HepG2 (cell line): ENCODE measurements around the gene SLC38A3. TPM values are rescaled to one million over a fixed set of nuclear protein-coding genes. Genes with fewer than 3 reads are reported as not detected.
A peak's percentile ranks its signal among the peaks of the same experiment; 100 is the strongest.

Experiments
- ATAC-seq: fragments of 200-7000 bp; cut with Tn5 transposase; 3 replicates; pipeline ENCODE4 v1.9.1; 2020; ENCODE audit warnings: mild to moderate bottlenecking, moderate library complexity
- BruUV-seq: library from RNA; stranded (reverse); fragments of 400-500 nt; replicated peaks from 2 replicates; lab custom pipeline; 2021; lab: Mats Ljungman, UMichigan
- CTCF ChIA-PET: fragments of 300-600 bp; formaldehyde crosslinking; extraction: SDS; loops from one replicate; lab custom pipeline; 2021; ENCODE audit warnings: low total read pairs, inconsistent platforms, low intra/inter-chr PET ratio; lab: Yijun Ruan, JAX
- POLR2A ChIA-PET: fragments of 350-600 bp; sonication (Branson Sonifier 250); formaldehyde crosslinking; loops from one replicate; lab custom pipeline; 2020; ENCODE audit warnings: antibody characterized with exemption, inconsistent platforms; lab: Yijun Ruan, JAX
- DNase-seq: peaks from one replicate; pipeline ENCODE4 v3.0.0-alpha.2; 2015; ENCODE audit warnings: low spot score
- FAIRE-seq: peaks from 3 replicates; lab custom pipeline; 2011; peaks lifted over from hg19 to GRCh38; lab: Jason Lieb, UNC
- H2AFZ ChIP-seq: one replicate; pipeline ENCODE4 v1.6.1; 2011; ENCODE audit warnings: low read length, inconsistent platforms
- H3K27ac ChIP-seq: fragments of 300-600 bp; 3 replicates; pipeline ENCODE4 v1.8.0; 2011; ENCODE audit warnings: mixed run types, mild to moderate bottlenecking, mixed read lengths, low read length, inconsistent platforms; ENCODE audit not compliant: insufficient read depth; ENCODE audit errors: extremely low read length
- H3K27me3 ChIP-seq, 2 experiments: fragments of 200-600 bp in 1 of 2; 2 replicates in 1 of 2; 3 replicates in 1 of 2; pipeline versions ENCODE4 v1.6.0 to v1.8.0; 2011; ENCODE audit warnings: low read length in 2 of 2, mild to moderate bottlenecking in 2 of 2, moderate library complexity in 2 of 2, inconsistent platforms in 1 of 2; ENCODE audit not compliant: insufficient read depth in 2 of 2, control insufficient read depth in 1 of 2
- H3K36me3 ChIP-seq, 2 experiments: fragments of 200-600 bp in 1 of 2; replicated peaks in 1 of 2; 2 replicates in 1 of 2; 3 replicates in 1 of 2; pipeline versions ENCODE4 v1.5.1 to v1.8.0; 2011; ENCODE audit warnings: low read length in 2 of 2, inconsistent platforms in 1 of 2; ENCODE audit not compliant: insufficient read depth in 2 of 2, control insufficient read depth in 1 of 2
- H3K4me1 ChIP-seq: 2 replicates; pipeline ENCODE4 v1.5.1; 2012; ENCODE audit warnings: low read length, inconsistent platforms; ENCODE audit not compliant: insufficient read depth
- H3K4me2 ChIP-seq: 2 replicates; pipeline ENCODE4 v1.6.0; 2011; ENCODE audit warnings: low read depth, low read length, inconsistent platforms
- H3K4me3 ChIP-seq, 3 experiments: fragments of 200-600 bp in 1 of 3; sonication (generic), shearing (Covaris generic) in 1 of 3; replicated peaks in 1 of 3; 2 replicates each; pipeline ENCODE4 v1.5.1; 2011 to 2016; ENCODE audit warnings: low read length in 3 of 3, inconsistent platforms in 2 of 3, low read depth in 2 of 3, mild to moderate bottlenecking in 2 of 3, control low read depth in 1 of 3, mixed read lengths in 1 of 3; ENCODE audit not compliant: insufficient read depth in 1 of 3
- H3K79me2 ChIP-seq: one replicate; pipeline ENCODE4 v1.6.1; 2011; ENCODE audit warnings: low read length, inconsistent platforms; ENCODE audit not compliant: insufficient read depth
- H3K9ac ChIP-seq: 2 replicates; pipeline ENCODE4 v1.6.0; 2011; ENCODE audit warnings: mild to moderate bottlenecking, low read depth, low read length, inconsistent platforms; ENCODE audit not compliant: insufficient read depth
- H3K9me3 ChIP-seq: 2 replicates; pipeline ENCODE4 v1.5.1; 2012; ENCODE audit warnings: mild to moderate bottlenecking, low read length
- H4K20me1 ChIP-seq: 2 replicates; pipeline ENCODE4 v1.6.0; 2011; ENCODE audit warnings: inconsistent platforms, mild to moderate bottlenecking, low read length, moderate library complexity; ENCODE audit not compliant: insufficient read depth
- AKAP8 ChIP-seq: sonication (generic); formaldehyde crosslinking; IDR thresholded peaks from 2 replicates; pipeline ENCODE4 v1.5.1; 2020; ENCODE audit warnings: mild to moderate bottlenecking, missing genetic modification reagents
- CBX5 ChIP-seq: sonication (generic); formaldehyde crosslinking; IDR thresholded peaks from 2 replicates; pipeline ENCODE4 v1.4.0; 2020; ENCODE audit warnings: missing genetic modification reagents, borderline replicate concordance
- CHD2 ChIP-seq: IDR thresholded peaks from 2 replicates; pipeline ENCODE4 v1.6.1; 2011; ENCODE audit warnings: low read depth, low read length, improper control_type of control experiment
- DNMT1 ChIP-seq: sonication (generic); formaldehyde crosslinking; IDR thresholded peaks from 2 replicates; pipeline ENCODE4 v1.5.1; 2020; ENCODE audit warnings: mild to moderate bottlenecking, missing genetic modification reagents
- EZH2 ChIP-seq: conservative IDR thresholded peaks from 2 replicates; pipeline ENCODE4 v1.6.1; 2012; ENCODE audit warnings: mild to moderate bottlenecking, low read depth, low read length, moderate library complexity
- FOXM1 ChIP-seq: sonication (generic); formaldehyde crosslinking; IDR thresholded peaks from 2 replicates; pipeline ENCODE4 v1.5.0; 2020; ENCODE audit warnings: missing genetic modification reagents
- GATAD1 ChIP-seq: IDR thresholded peaks from 2 replicates; pipeline ENCODE4 v1.6.1; 2016; ENCODE audit warnings: missing genetic modification reagents, missing compliant biosample characterization
- JUND ChIP-seq: sonication (generic); formaldehyde crosslinking; IDR thresholded peaks from 2 replicates; pipeline ENCODE4 v1.8.0; 2022; ENCODE audit warnings: mild to moderate bottlenecking, missing genetic modification reagents
- KLF9 ChIP-seq: IDR thresholded peaks from 2 replicates; pipeline ENCODE4 v1.6.1; 2016; ENCODE audit warnings: low read depth
- MTA1 ChIP-seq: sonication (generic); formaldehyde crosslinking; IDR thresholded peaks from 2 replicates; pipeline ENCODE4 v1.4.0; 2020; ENCODE audit warnings: missing genetic modification reagents, mild to moderate bottlenecking, borderline replicate concordance
- RARA ChIP-seq: IDR thresholded peaks from 2 replicates; pipeline ENCODE4 v1.6.1; 2016; ENCODE audit warnings: missing genetic modification reagents, missing compliant biosample characterization
- RERE ChIP-seq: IDR thresholded peaks from 2 replicates; pipeline ENCODE4 v1.6.1; 2016; ENCODE audit warnings: low read depth, missing genetic modification reagents, missing compliant biosample characterization
- TGIF2 ChIP-seq: IDR thresholded peaks from 2 replicates; pipeline ENCODE4 v1.6.1; 2016; ENCODE audit warnings: control low read depth, missing compliant biosample characterization
- ZFP36L1 ChIP-seq: sonication (generic); formaldehyde crosslinking; IDR thresholded peaks from 2 replicates; pipeline ENCODE4 v1.8.0; 2022; ENCODE audit warnings: mild to moderate bottlenecking, missing genetic modification reagents, moderate library complexity
- ZNF205 ChIP-seq: IDR thresholded peaks from 2 replicates; pipeline ENCODE4 v1.6.1; 2018; ENCODE audit warnings: missing biosample characterization, missing genetic modification reagents
- ZNF383 ChIP-seq: sonication (generic); formaldehyde crosslinking; IDR thresholded peaks from 2 replicates; pipeline ENCODE4 v1.4.0; 2020; ENCODE audit warnings: missing genetic modification reagents, mild to moderate bottlenecking, borderline replicate concordance
- ZNF451 ChIP-seq: sonication (generic); formaldehyde crosslinking; IDR thresholded peaks from 2 replicates; pipeline ENCODE4 v1.5.0; 2020; ENCODE audit warnings: mild to moderate bottlenecking, missing genetic modification reagents
- ZNF570 ChIP-seq: sonication (generic); formaldehyde crosslinking; IDR thresholded peaks from 2 replicates; pipeline ENCODE4 v1.4.0; 2020; ENCODE audit warnings: mild to moderate bottlenecking, missing genetic modification reagents, borderline replicate concordance
- ZNF577 ChIP-seq: sonication (generic); formaldehyde crosslinking; IDR thresholded peaks from 2 replicates; pipeline ENCODE4 v1.4.0; 2020; ENCODE audit warnings: mild to moderate bottlenecking, low read depth, missing genetic modification reagents, borderline replicate concordance
- ZNF670 ChIP-seq: sonication (generic); formaldehyde crosslinking; IDR thresholded peaks from 2 replicates; pipeline ENCODE4 v1.8.0; 2022; ENCODE audit warnings: mild to moderate bottlenecking, missing genetic modification reagents, borderline replicate concordance
- ZNF839 ChIP-seq: sonication (generic); formaldehyde crosslinking; IDR thresholded peaks from 2 replicates; pipeline ENCODE4 v1.4.0; 2020; ENCODE audit warnings: missing genetic modification reagents, mild to moderate bottlenecking, borderline replicate concordance
- WGBS: methylation state at CpG from one replicate; pipeline ENCODE4 v1.1.6; 2017; ENCODE audit warnings: low lambda C conversion rate; 5-methylcytosine and 5-hydroxymethylcytosine counted together
- in situ Hi-C: cut with HindIII; loops from 2 replicates; pipeline ENCODE4 v1.10.0; 2017; ENCODE audit warnings: low pct_unique_long_range_greater_than_20kb; ENCODE audit not compliant: extremely low pct_ligation_motif_present
- intact Hi-C: fragments of 100-400 bp; cut with micrococcal nuclease; formaldehyde crosslinking; loops from one replicate; pipeline ENCODE4 v1.10.0; 2022; ENCODE audit not compliant: unreplicated experiment
- polyA plus RNA-seq, 8 experiments: library from polyadenylated mRNA; depleted of rRNA in 3 of 8; stranded (reverse) in 7 of 8; unstranded in 1 of 8; fragments of >200 nt; fragmentation: Illumina TruSeq in 4 of 8; extraction: Trizol in 4 of 8; gene quantifications; 2 replicates each; pipeline versions ENCODE4 v1.2.1 to v1.2.3, GENCODE V29; 2011 to 2016; ENCODE audit warnings: low read depth in 4 of 8, missing spikeins in 1 of 8, mixed read lengths in 1 of 8; ENCODE audit not compliant: insufficient read depth in 1 of 8
- total RNA-seq, 5 experiments: library from RNA; depleted of rRNA; stranded (reverse); fragments of >200 nt; fragmentation: Illumina TruSeq; extraction: Trizol; gene quantifications; 2 replicates each; pipeline ENCODE4 v1.2.3, GENCODE V29; 2016; ENCODE audit warnings: low read depth in 1 of 5

Gene SLC38A3
- total and polyA plus RNA-seq, 2 of the 13 experiments (the other 11 are each of a cell fraction or from before 2014, with no cell fraction given), result 29.8 to 164 TPM

GRCh38 chr3:50208677-50209344 is 3.7 kb downstream of the SLC38A3 start:
- no TSS peak for BruUV-seq
- peak overlapping the region in 2 of 3 experiments; percentile 35 to 64; a peak in 4 of 6 replicates for H3K4me3 ChIP-seq
- ATAC-seq, result peak; percentile 37
- intact Hi-C loops (no loop called here), in situ Hi-C loops (no loop called here)
- H3K9me3 ChIP-seq, result no peaks in the 10 kb centered on the region
- peaks cover 0 to 4% of the 10 kb centered on the region in 2 experiments; a peak in 2 of 5 replicates for H3K36me3 ChIP-seq
- ChIA-PET CTCF (no interaction called here), POLR2A (interaction anchor here (0.8 to 16.5 kb wide), 17 partner anchors 3 to 94 kb away, joined by 3 to 844 read pairs (median 12); partner anchors contain the start of genes GNAI2, HYAL1, HYAL3 and IFRD2)
- peaks cover 57% of the 10 kb centered on the region for H3K79me2 ChIP-seq
- WGBS, result 0% methylated on average over 11 of the region's 14 CpGs
- H3K4me1 ChIP-seq, result peaks cover 87% of the 10 kb centered on the region
- peaks cover 4% of the 10 kb centered on the region; the same call in 1 of the 2 replicates for H4K20me1 ChIP-seq
- DNase-seq, result peak; percentile 93
- peak overlapping the region; percentile 70 for H3K9ac ChIP-seq
- peak overlapping the region; percentile 99 for H3K27ac ChIP-seq
- FAIRE-seq, result peak; percentile 93
- H3K4me2 ChIP-seq, result peak overlapping the region; percentile 85
- H3K27me3 ChIP-seq, result no peaks in the 10 kb centered on the region
- no peak overlapping the region for H2AFZ ChIP-seq
- TF ChIP-seq ZNF570 (CRISPR knock-in tag) (0 out of 2 replicates have a peak, but pooled peaks have one; percentile 60), RARA (CRISPR knock-in tag) (peak; percentile 97), FOXM1 (CRISPR knock-in tag) (no peak), TGIF2 (CRISPR knock-in tag) (peak; percentile 72), MTA1 (peak; percentile 99; the same call in 1 of the 2 replicates), ZNF451 (CRISPR knock-in tag) (no peak; the same call in 1 of the 2 replicates), ZNF670 (CRISPR knock-in tag) (no peak; the same call in 1 of the 2 replicates), ZNF383 (no peak), ZFP36L1 (CRISPR knock-in tag) (peak; percentile 63), CHD2 (no peak), GATAD1 (0 out of 2 replicates have a peak, but pooled peaks have one; percentile 10), ZNF577 (CRISPR knock-in tag) (no peak), EZH2 (no peak), JUND (CRISPR knock-in tag) (peak; percentile 61), KLF9 (no peak), DNMT1 (CRISPR knock-in tag) (no peak), AKAP8 (peak; percentile 78), CBX5 (CRISPR knock-in tag) (no peak; the same call in 1 of the 2 replicates), ZNF839 (CRISPR knock-in tag) (peak; percentile 32; the same call in 1 of the 2 replicates), RERE (peak; percentile 65), ZNF205 (CRISPR knock-in tag) (peak; percentile 36; the same call in 1 of the 2 replicates)
